Stimulated activated naive B cell treated with anti-CD40 and anti-IgM and Interleukin-4, amounts not matched to agents 10 μg/mL and 1 μg/mL and 100 μg/mL, for 72 hours (primary cell): ENCODE measurements around the gene FAM174C.

ENCODE experiments used
- ATAC-seq, 2 donors: fragments of 150-1000 bp; cut with Tn5 transposase; replicated peaks; 2 replicates each; pipeline ENCODE4 v1.10.0; 2021; ENCODE audit warnings: moderate library complexity in 1 of 2
- DNase-seq: peaks from one replicate; pipeline ENCODE4 v3.0.0; 2021
- H3K27ac Mint-ChIP-seq: one replicate; pipeline ENCODE4 v1.8.0; 2022; ENCODE audit warnings: mild to moderate bottlenecking, mixed read lengths
- H3K27me3 Mint-ChIP-seq, 2 donors: one replicate each; pipeline ENCODE4 v1.8.0; 2022; ENCODE audit warnings: mixed read lengths in 2 of 2
- H3K36me3 Mint-ChIP-seq, 2 donors: one replicate each; pipeline ENCODE4 v1.8.0; 2022; ENCODE audit warnings: mixed read lengths in 2 of 2, mild to moderate bottlenecking in 1 of 2
- H3K4me1 Mint-ChIP-seq, 2 donors: one replicate each; pipeline ENCODE4 v1.8.0; 2022; ENCODE audit warnings: mixed read lengths in 2 of 2, mild to moderate bottlenecking in 1 of 2
- H3K4me3 Mint-ChIP-seq, 2 donors: one replicate each; pipeline ENCODE4 v1.8.0; 2022; ENCODE audit warnings: mild to moderate bottlenecking in 2 of 2, mixed read lengths in 2 of 2, moderate library complexity in 1 of 2
- H3K9me3 Mint-ChIP-seq, 2 donors: one replicate each; pipeline ENCODE4 v1.8.0; 2022; ENCODE audit warnings: mixed read lengths in 2 of 2, mild to moderate bottlenecking in 1 of 2

The FAM174C gene

GRCh38 chr19:1259206-1259875 is 16.0 kb upstream of the FAM174C start:
- ATAC-seq: peak; percentile 43 to 44
- H3K9me3 Mint-ChIP-seq: no peaks in the 10 kb centered on the region
- H3K4me3 Mint-ChIP-seq: peak overlapping the region; percentile 92 to 97
- H3K27ac Mint-ChIP-seq: peak overlapping the region; percentile 98
- peaks cover 28 to 37% of the 10 kb centered on the region in 2 donors for H3K36me3 Mint-ChIP-seq
- peak; percentile 72 for DNase-seq
- H3K4me1 Mint-ChIP-seq: peaks cover 51 to 83% of the 10 kb centered on the region in 2 donors
- H3K27me3 Mint-ChIP-seq: no peaks in the 10 kb centered on the region

DNA sequence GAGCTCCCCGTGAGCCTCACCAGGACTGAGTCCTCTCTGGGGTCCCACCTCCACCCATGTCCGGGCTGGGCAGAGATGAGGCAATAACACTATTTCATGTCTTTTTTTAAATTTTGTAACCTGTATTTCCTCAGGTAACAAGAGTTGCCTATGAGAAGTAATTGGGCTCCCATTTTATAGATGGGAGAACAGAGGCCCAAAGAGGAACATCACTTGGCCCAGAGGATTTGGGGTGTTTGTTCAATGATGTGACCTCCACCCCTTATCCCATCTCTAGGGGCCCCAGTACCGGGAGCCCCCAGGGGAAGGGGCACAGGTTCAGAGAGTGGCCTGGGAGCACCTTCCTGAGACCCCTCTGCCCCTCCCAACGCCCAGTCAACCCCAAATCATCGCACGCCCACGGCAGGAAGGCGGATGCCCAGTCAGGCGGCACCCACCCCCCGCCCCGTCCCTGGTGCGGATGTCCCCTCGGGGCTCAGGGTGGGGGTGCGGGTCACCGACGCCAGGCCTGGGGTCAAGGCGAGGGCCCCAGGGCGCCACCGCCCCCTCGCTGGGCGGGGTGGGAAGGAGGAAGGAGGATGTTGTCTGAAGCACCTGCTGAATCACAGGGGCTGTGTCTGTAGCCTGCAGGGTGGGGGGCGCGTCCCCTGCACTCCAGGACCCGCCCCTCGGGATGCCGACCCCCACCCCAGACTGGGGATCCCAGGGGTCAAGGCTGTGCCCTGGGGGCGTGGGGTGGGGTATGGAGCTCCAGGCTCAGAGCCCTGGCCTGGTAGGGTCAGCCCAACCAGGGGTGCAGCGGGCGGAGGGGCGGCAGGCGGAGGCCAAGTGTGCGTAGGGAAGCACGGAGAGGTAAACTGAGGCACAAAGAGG is 15.2 kb upstream of the FAM174C start:
- H3K27me3 Mint-ChIP-seq: no peaks in the 10 kb centered on the region
- DNase-seq (peak; percentile 68), ATAC-seq (peak; percentile 29 to 31)
- peaks cover 54 to 83% of the 10 kb centered on the region in 2 donors for H3K4me1 Mint-ChIP-seq
- peak overlapping the region; percentile 98 for H3K27ac Mint-ChIP-seq
- no peaks in the 10 kb centered on the region for H3K9me3 Mint-ChIP-seq
- H3K36me3 Mint-ChIP-seq: peaks cover 25 to 36% of the 10 kb centered on the region in 2 donors
- H3K4me3 Mint-ChIP-seq: peak overlapping the region; percentile 92 to 97

DNA sequence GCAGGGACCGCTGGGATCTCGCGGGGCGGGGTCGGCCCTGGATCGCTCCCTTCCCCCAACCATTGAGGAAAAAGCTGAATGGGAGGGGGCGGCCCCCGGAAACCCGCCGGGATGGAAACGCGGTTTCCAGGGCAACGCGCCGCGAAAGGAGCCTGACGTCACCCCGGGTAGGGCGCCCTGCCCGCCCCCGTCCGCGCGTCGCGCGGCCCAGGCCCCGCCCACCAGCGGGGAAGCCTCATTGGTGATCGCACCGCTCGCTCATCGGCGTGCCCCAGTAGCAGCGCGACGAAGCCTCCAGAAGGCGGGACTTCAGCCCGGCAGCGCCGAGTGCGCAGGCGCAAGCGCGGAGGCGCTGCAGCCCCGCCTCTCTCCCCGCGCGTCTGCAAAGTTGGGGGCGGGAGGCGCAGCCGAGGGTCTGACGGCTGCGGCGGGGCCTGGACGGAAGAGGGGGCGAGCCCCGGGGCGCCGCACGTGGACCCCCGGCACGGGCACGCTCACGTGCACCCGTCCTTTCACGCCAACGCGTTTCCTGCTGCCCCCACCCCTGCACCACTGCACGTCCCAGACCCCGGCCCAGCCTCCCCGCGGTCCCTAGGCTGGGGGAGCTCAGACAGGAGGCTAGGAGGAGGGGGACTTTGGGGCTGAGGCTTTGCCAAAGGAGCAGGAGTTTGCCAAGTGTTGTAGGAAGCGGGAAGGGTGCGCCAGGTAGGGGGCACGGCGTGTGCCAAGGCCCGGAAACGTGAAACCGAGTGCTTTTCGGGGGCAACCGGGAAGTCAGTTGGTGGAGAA is 14.4 kb upstream of the FAM174C start:
- peak; percentile 65 to 72 for ATAC-seq
- Mint-ChIP-seq H3K27me3 (no peaks in the 10 kb centered on the region), H3K36me3 (peaks cover 21 to 34% of the 10 kb centered on the region in 2 donors), H3K4me1 (peaks cover 55 to 83% of the 10 kb centered on the region in 2 donors), H3K27ac (peak overlapping the region; percentile 98), H3K4me3 (peak overlapping the region; percentile 92 to 97), H3K9me3 (no peaks in the 10 kb centered on the region)
- peak; percentile 98 for DNase-seq

- ATAC-seq (no peak), DNase-seq (no peak)
- Mint-ChIP-seq H3K27ac (peak overlapping the region; percentile 98), H3K4me1 (peaks cover 58 to 85% of the 10 kb centered on the region in 2 donors), H3K9me3 (no peaks in the 10 kb centered on the region), H3K4me3 (peak overlapping the region; percentile 92 to 97), H3K36me3 (peaks cover 21 to 34% of the 10 kb centered on the region in 2 donors), H3K27me3 (no peaks in the 10 kb centered on the region)
These were observed 13.9 kb upstream of the FAM174C start for GRCh38 chr19:1261538-1261797.

DNA sequence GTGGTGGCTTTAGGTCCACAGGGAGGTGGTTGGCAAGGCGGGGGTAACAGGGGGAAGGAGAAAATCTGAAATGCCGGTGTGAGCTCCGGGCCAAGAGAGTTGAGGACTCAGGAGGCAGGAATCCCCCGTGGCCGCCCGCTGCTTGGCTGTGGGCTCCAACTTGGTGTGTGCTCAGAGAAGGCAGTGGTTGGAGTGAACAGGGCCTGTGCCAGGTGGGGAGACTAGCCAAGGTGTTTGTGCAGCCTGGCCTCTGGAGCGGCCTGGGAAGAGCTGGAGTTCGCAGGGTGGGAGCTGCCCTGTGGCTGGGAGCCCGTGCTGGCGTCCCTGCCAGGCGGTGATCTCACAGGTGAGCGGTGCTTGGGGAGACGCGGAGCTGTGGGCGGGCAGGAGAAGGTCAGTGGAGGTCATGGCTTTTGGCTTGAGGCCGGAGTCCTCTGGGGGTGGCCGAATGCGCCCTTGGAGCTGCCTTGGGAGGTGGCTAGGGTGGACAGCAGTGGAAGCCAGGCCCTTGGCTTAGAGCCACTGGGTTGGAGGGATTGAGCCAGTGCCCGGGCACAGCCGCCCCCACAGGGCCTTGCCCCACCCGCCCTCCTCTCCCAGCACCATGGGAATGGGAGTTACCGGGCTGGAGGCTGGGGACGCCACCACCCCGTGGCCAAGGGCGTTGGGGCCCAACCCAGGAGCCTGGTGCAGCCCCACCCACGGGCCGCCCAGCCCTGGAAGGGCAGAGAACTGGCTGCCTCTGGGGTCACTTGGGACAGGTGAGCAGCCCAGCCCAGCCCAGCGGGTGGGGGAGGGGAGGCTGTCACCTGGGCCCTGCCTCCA is 13.3 kb upstream of the FAM174C start:
- DNase-seq (no peak), ATAC-seq (no peak)
- Mint-ChIP-seq H3K4me1 (peaks cover 59 to 86% of the 10 kb centered on the region in 2 donors), H3K27ac (peak overlapping the region; percentile 98), H3K27me3 (no peaks in the 10 kb centered on the region), H3K4me3 (peak overlapping the region; percentile 92 to 97), H3K9me3 (no peaks in the 10 kb centered on the region), H3K36me3 (peaks cover 21 to 34% of the 10 kb centered on the region in 2 donors)

GRCh38 chr19:1262623-1263123 is 12.7 kb upstream of the FAM174C start:
- peak overlapping the region; percentile 89 to 97 for H3K4me3 Mint-ChIP-seq
- ATAC-seq (no peak), DNase-seq (no peak)
- peak overlapping the region; percentile 95 for H3K27ac Mint-ChIP-seq
- H3K4me1 Mint-ChIP-seq: peaks cover 61 to 87% of the 10 kb centered on the region in 2 donors
- no peaks in the 10 kb centered on the region for H3K9me3 Mint-ChIP-seq
- no peaks in the 10 kb centered on the region for H3K27me3 Mint-ChIP-seq
- peaks cover 18 to 29% of the 10 kb centered on the region in 2 donors for H3K36me3 Mint-ChIP-seq

- no peaks in the 10 kb centered on the region for H3K27me3 Mint-ChIP-seq
- DNase-seq: no peak
- ATAC-seq: no peak
- H3K27ac Mint-ChIP-seq: peak overlapping the region; percentile 95
- H3K9me3 Mint-ChIP-seq: no peaks in the 10 kb centered on the region
- H3K4me3 Mint-ChIP-seq: peak overlapping the region; percentile 89 to 97
- H3K36me3 Mint-ChIP-seq: peaks cover 14 to 24% of the 10 kb centered on the region in 2 donors
- H3K4me1 Mint-ChIP-seq: peaks cover 61 to 87% of the 10 kb centered on the region in 2 donors
These were observed 12.1 kb upstream of the FAM174C start for GRCh38 chr19:1263188-1263587.

DNA sequence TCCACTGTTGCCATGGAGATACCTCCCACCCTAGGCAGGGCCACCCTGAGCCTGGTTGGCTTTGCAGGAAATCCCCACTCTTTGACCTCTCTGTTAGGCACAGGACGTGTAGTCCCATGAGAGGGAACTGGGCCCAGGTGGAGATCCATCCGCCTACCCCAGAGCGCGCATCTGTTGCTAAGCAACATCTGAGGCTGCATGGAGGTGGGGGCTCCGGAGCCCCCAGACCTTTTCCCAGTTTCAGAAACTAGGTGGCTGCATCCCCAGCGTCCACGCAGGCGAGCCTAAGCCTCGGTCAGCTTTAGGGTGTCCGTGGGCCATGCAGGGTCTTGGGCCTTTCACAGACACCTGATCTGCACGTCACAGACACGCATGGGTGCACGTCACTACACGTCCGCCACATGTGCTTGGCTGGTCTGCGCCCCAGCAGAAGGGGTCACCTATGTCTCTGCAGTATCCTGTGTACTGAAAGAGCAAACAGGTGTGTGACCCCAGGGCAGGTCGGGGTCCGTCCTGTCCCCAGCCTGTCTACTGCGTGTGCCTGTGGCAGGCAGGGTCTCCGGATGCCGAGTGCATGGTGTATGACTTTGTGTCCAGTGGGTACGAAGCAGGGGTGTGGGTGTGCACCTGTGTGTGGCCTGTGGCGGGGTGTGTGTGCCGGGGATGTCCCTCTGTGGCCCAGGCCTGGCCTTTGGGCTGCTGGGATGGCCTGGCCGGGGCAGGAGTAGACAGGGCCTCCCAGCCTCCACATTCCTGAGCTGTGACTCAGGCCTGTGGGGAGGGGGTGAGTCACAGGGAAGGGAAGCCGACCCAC is 10.3 kb upstream of the FAM174C start:
- Mint-ChIP-seq H3K4me3 (peak overlapping the region; percentile 75 to 81), H3K4me1 (peaks cover 63 to 84% of the 10 kb centered on the region in 2 donors), H3K36me3 (peaks cover 16 to 27% of the 10 kb centered on the region in 2 donors), H3K27ac (peak overlapping the region; percentile 95), H3K27me3 (no peaks in the 10 kb centered on the region), H3K9me3 (no peaks in the 10 kb centered on the region)
- DNase-seq: peak; percentile 72
- ATAC-seq: peak; percentile 10 to 12

DNA sequence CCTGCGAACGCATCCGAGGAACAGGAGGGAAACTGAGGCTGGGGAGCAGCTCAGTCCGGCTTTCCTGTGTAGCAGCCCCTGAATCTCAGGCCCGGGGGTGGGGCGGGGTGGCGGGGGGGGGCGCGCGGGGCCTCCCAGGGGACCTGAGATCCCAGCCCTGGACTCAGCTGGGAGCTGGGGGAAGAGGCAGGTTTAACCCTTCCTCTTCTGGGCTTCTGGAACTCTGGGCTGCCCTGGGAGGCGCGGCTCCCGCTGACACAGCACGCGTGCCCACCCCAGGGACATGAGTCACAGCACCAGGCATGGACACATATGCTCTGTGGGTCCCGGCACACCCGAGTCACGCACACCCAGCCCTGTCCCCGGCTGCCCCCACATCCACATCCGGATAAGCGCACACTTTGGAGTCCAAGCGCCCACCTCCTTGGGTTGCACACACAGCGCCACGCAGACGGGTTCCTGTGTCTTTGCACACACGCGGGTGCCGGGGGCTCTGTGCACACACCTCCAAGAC is 9.7 kb upstream of the FAM174C start:
- Mint-ChIP-seq H3K9me3 (no peaks in the 10 kb centered on the region), H3K4me3 (peak overlapping the region; percentile 81 to 87), H3K27me3 (no peaks in the 10 kb centered on the region), H3K4me1 (peaks cover 68 to 85% of the 10 kb centered on the region in 2 donors), H3K27ac (peak overlapping the region; percentile 95), H3K36me3 (peaks cover 22 to 34% of the 10 kb centered on the region in 2 donors)
- ATAC-seq: peak; percentile 12 to 15
- DNase-seq: no peak

DNA sequence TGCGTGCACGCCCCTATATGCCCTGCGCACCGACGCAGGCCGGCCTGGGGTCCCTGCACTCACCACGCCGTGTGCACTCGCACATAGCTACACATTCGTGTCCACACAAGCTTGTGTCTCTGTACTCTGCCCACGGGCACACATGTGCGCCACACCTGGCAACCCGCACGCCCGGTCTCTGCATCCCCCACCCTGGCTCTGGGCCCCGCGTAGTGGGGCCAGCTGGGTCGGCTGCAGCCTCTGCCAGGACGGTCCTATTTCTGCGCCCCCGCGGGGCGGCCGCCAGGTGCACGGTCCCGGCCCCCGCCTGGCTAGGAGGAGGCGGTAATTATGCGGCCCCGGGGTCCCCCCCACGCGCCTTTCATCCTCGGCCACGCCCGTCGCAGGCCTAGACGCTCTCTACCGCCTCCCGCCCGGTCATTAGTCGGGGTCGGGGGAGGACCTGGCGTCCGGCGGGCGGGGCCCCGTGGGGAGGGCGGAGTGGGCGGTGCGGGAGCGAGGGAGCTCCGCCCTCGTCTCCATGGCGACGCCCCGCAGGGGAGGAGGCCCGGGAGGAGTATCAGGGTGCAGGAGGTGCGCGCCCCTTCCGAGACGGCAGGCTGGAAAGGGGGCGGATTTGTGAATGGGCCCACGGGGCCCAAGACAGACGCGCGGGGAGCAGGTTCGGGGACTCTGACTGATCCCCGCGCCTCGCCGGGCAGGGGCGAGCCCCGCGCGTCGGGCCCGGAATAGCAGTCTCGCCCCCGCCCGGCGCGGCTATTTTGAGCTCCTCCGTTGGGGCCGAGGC is 9.0 kb upstream of the FAM174C start:
- Mint-ChIP-seq H3K27ac (peak overlapping the region; percentile 93), H3K36me3 (peaks cover 28 to 39% of the 10 kb centered on the region in 2 donors), H3K27me3 (no peaks in the 10 kb centered on the region), H3K4me3 (peak overlapping the region; percentile 79 to 87), H3K9me3 (no peaks in the 10 kb centered on the region), H3K4me1 (peaks cover 74 to 89% of the 10 kb centered on the region in 2 donors)
- ATAC-seq (peak; percentile 27 to 46), DNase-seq (peak; percentile 89)

GRCh38 chr19:1266916-1267476 is 8.3 kb upstream of the FAM174C start:
- DNase-seq: peak; percentile 74
- peak overlapping the region; percentile 79 to 87 for H3K4me3 Mint-ChIP-seq
- no peaks in the 10 kb centered on the region for H3K27me3 Mint-ChIP-seq
- peaks cover 26 to 40% of the 10 kb centered on the region in 2 donors for H3K36me3 Mint-ChIP-seq
- ATAC-seq: peak; percentile 4 to 7
- no peaks in the 10 kb centered on the region for H3K9me3 Mint-ChIP-seq
- H3K4me1 Mint-ChIP-seq: peaks cover 74 to 89% of the 10 kb centered on the region in 2 donors
- H3K27ac Mint-ChIP-seq: peak overlapping the region; percentile 91
